ENCODE data around the gene ORC3. TPM values are rescaled to one million over a fixed set of nuclear protein-coding genes. Genes with fewer than 3 reads are reported as not detected.
"Not testable (repeated sequence)": the region's sequence is repeated elsewhere in the genome, so short reads cannot be mapped to it uniquely, and the experiment has no call there.

The ORC3 gene
- total RNA-seq, 4 donors from 2014 or later: 17.1 to 30.6 (median 22.3) TPM

GRCh38 chr6:87701344-87701675, 111.4 kb downstream of the ORC3 start:
- WGBS, 2 donors: 0 to 1% methylated on average over 22 to 34 of the region's 36 CpGs
- Histone ChIP-seq H3K27me3 (no peaks in the 10 kb centered on the region), H3K27ac (peak overlapping the region; percentile 87 to 99 (median 95)), H3K4me1 (peaks cover 0 to 40% (median 15%) of the 10 kb centered on the region in 4 donors), H3K9me3 (no peaks in the 10 kb centered on the region), H3K36me3 (no peaks in the 10 kb centered on the region), H3K4me3 (peak overlapping the region; percentile 50 to 99 (median 76))
- TF ChIP-seq POLR2A (IDR thresholded peaks at IDR 0.05): no peak
- TF ChIP-seq, protein P1, sequence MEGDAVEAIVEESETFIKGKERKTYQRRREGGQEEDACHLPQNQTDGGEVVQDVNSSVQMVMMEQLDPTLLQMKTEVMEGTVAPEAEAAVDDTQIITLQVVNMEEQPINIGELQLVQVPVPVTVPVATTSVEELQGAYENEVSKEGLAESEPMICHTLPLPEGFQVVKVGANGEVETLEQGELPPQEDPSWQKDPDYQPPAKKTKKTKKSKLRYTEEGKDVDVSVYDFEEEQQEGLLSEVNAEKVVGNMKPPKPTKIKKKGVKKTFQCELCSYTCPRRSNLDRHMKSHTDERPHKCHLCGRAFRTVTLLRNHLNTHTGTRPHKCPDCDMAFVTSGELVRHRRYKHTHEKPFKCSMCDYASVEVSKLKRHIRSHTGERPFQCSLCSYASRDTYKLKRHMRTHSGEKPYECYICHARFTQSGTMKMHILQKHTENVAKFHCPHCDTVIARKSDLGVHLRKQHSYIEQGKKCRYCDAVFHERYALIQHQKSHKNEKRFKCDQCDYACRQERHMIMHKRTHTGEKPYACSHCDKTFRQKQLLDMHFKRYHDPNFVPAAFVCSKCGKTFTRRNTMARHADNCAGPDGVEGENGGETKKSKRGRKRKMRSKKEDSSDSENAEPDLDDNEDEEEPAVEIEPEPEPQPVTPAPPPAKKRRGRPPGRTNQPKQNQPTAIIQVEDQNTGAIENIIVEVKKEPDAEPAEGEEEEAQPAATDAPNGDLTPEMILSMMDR (IDR thresholded peaks at IDR 0.05): no peak
- TF ChIP-seq EP300 (IDR thresholded peaks at IDR 0.05): no peak
- no peak for DNase-seq (ENCODE audit: low spot score in 2 of 2)

DNA sequence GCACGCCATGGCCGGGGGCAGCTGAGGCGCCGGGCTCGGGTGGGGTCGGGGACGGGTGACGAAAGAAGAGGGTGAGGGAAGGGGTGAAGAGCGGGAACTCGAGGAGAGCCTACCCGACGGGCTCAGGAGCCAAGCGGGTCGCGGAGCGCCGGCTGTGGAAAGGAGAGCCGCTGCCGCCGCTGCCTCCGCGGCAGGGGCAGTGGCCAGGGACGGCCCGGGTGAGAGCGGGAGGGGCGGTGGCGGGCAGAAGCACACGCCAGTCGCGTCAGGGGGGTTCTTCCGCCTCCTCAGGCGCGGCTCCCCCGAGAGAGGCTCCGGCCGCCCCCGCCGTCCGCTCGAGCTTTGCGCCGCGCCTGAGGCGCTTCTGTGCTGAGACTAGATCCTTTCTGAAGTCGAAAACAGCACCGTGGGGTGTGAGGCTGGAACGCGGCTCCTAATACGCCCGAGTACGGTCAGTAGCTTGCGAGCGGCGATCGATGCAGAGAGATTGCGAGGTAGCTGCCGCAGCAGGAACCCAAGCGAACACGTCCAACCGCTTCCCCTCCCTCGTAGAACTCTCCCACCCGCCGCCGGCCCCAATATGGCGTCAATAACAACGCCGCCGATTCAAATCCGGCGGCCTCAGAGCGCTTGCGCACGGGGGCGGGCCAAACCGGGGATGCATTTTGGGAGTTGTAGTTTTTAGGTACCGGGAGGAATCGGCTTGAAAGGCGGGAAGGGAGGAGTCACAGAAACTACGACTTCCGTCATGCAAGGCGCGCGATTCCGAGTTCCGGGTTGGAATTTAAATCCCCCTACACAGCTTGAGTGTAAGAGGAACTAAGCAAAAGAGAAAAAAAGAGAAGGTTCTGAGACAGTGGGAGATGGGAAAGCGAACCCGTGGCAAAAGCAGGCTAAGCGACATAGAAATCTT, 112.0 kb downstream of the ORC3 start, which contains the start of gene AKIRIN2:
AKIRIN2 (minus strand) TSS at position 558 of the 913 bp plus-strand sequence; CDS start at position 9, 549 bp downstream.
- TF ChIP-seq POLR2A (IDR thresholded peaks at IDR 0.05): peak; percentile 98 to 99
- peak; percentile 81 to 99 for TF ChIP-seq EP300 (IDR thresholded peaks at IDR 0.05)
- TF ChIP-seq, protein P1 (IDR thresholded peaks at IDR 0.05): peak in 1 of 5 experiments; percentile 37
- WGBS, 2 donors: 1% methylated on average over 38 to 58 of the region's 88 CpGs
- peaks cover 0 to 36% (median 14%) of the 10 kb centered on the region in 4 donors for H3K4me1 ChIP-seq

GRCh38 chr6:87702589-87702945, 112.6 kb downstream of the ORC3 start:
- Histone ChIP-seq H3K27ac (peak overlapping the region; percentile 60 to 99 (median 95)), H3K4me1 (peaks cover 0 to 30% (median 9%) of the 10 kb centered on the region in 4 donors)
- WGBS, 2 donors: 1 to 3% methylated on average over 7 of the region's 7 CpGs

More for the DNA sequence above, 112.0 kb downstream of the ORC3 start, which contains the start of gene AKIRIN2:
- Histone ChIP-seq H3K9me3 (no peaks in the 10 kb centered on the region), H3K4me3 (peak within 1 kb of the TSS; percentile 50 to 99 (median 76)), H3K27ac (peak within 1 kb of the TSS; percentile 87 to 99 (median 95)), H3K36me3 (no peaks in the 10 kb centered on the region), H3K27me3 (no peaks in the 10 kb centered on the region)
- DNase-seq (ENCODE audit: low spot score in 2 of 2): peak; percentile 92 to 95

DNA sequence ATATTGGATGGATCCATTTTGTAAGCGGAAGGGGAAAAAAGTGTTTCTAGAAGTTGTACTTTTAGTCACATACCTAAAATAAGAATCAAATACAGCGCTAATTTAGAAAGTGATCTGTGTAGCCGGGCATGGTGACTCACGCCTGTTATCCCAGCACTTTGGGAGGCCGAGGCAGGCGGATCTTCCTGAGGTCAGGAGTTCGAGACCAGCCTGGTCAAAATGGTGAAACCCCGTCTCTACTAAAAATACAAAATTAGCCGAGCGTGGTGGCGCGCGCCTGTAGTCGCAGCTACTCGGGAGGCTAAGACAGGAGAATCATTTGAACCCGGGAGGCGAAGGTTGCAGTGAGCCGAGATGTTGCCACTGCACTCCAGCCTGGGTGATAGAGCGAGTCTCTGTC, 113.1 kb downstream of the ORC3 start:
- not testable (repeated sequence) for H3K9me3 ChIP-seq; H3K27me3 ChIP-seq; H3K36me3 ChIP-seq; DNase-seq (ENCODE audit: low spot score in 2 of 2)
- peak overlapping the region in 3 of 4 donors; percentile 94 to 99 (median 96) for H3K27ac ChIP-seq
- H3K4me3 ChIP-seq: peak overlapping the region; percentile 50 to 81 (median 61)
- 85 to 86% methylated on average over 19 of the region's 19 CpGs for WGBS, 2 donors
- peaks cover 0 to 25% (median 4%) of the 10 kb centered on the region in 4 donors for H3K4me1 ChIP-seq

More at GRCh38 chr6:87702589-87702945, 112.6 kb downstream of the ORC3 start:
- no peaks in the 10 kb centered on the region for H3K36me3 ChIP-seq
- no peaks in the 10 kb centered on the region for H3K27me3 ChIP-seq
- H3K9me3 ChIP-seq: no peaks in the 10 kb centered on the region
- H3K4me3 ChIP-seq: peak overlapping the region; percentile 50 to 81 (median 61)
- DNase-seq (ENCODE audit: low spot score in 2 of 2): no peak
- TF ChIP-seq, protein P1 (IDR thresholded peaks at IDR 0.05): no peak
- TF ChIP-seq POLR2A (IDR thresholded peaks at IDR 0.05): no peak
- no peak for TF ChIP-seq EP300 (IDR thresholded peaks at IDR 0.05)

DNA sequence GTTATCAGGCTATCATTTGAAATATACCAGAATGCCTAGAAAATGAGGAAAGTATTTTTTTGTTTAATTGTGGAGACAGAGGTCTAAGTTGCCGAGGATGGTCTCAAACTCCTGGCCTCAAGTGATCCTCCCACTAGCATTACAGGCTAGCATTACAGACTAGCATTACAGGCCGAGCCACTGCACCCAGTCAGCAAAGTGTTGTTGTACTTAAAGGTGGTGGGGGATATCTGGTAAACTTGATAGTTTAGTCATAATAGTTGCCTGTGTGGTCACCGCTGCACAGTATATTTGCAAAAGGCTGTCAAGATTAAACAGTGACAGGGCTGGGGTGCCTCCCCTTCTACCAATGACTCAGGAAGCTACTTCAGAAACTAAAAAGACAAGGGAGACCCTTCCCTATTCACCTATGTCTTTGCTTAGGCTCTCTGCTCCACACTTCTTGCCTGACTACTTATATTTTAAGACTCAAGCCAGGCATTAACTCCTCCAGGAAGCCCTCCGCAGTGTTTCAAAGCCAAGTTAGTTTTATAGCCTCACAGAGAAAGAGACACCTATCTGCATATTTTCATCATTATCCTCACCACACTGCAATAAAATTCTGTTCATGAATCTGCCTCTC, 115.2 kb downstream of the ORC3 start:
- H3K9me3 ChIP-seq: no peaks in the 10 kb centered on the region
- WGBS, 2 donors: 82 to 89% methylated on average over 4 of the region's 4 CpGs
- H3K27me3 ChIP-seq: no peaks in the 10 kb centered on the region
- peaks cover 0 to 7% (median 0%) of the 10 kb centered on the region in 4 donors for H3K4me1 ChIP-seq
- no peak overlapping the region for H3K4me3 ChIP-seq
- no peak for DNase-seq (ENCODE audit: low spot score in 2 of 2)
- no peak overlapping the region for H3K27ac ChIP-seq
- H3K36me3 ChIP-seq: no peaks in the 10 kb centered on the region
- TF ChIP-seq EP300 (IDR thresholded peaks at IDR 0.05): no peak
- TF ChIP-seq POLR2A (IDR thresholded peaks at IDR 0.05): no peak
- TF ChIP-seq, protein P1 (IDR thresholded peaks at IDR 0.05): no peak
